GM15510 (cell line): ENCODE data around the gene NCKAP5L.

Source experiments
- POLR2A ChIP-seq: IDR thresholded peaks from 3 replicates; pipeline ENCODE4 v1.6.1; 2011; ENCODE audit warnings: borderline replicate concordance; ENCODE audit not compliant: insufficient read length; ENCODE audit errors: extremely low read depth

The NCKAP5L gene

GRCh38 chr12:49813131-49813530 is 15.1 kb downstream of the NCKAP5L start:
- no peak for TF ChIP-seq POLR2A

GRCh38 chr12:49811961-49812401 is 16.2 kb downstream of the NCKAP5L start:
- no peak for TF ChIP-seq POLR2A

GRCh38 chr12:49811136-49811535 is 17.1 kb downstream of the NCKAP5L start:
- TF ChIP-seq POLR2A, result no peak

- no peak for TF ChIP-seq POLR2A
Measured at GRCh38 chr12:49809906-49810389, 18.3 kb downstream of the NCKAP5L start.

- no peak for TF ChIP-seq POLR2A
Measured at GRCh38 chr12:49809381-49809905, 18.8 kb downstream of the NCKAP5L start.

- TF ChIP-seq POLR2A, result no peak
Measured at GRCh38 chr12:49808686-49809380, 19.4 kb downstream of the NCKAP5L start.

- TF ChIP-seq POLR2A, result no peak
Measured at GRCh38 chr12:49807991-49808580, 20.1 kb downstream of the NCKAP5L start.

- TF ChIP-seq POLR2A, result no peak
Measured at GRCh38 chr12:49806877-49807276, 21.3 kb downstream of the NCKAP5L start.

GRCh38 chr12:49806321-49806813 is 21.8 kb downstream of the NCKAP5L start:
- TF ChIP-seq POLR2A, result no peak

GRCh38 chr12:49805409-49805808 is 22.8 kb downstream of the NCKAP5L start:
- TF ChIP-seq POLR2A, result no peak

GRCh38 chr12:49804821-49805220 is 23.4 kb downstream of the NCKAP5L start:
- no peak for TF ChIP-seq POLR2A

GRCh38 chr12:49803693-49804450 is 24.3 kb downstream of the NCKAP5L start:
- no peak for TF ChIP-seq POLR2A

GRCh38 chr12:49801141-49802063 is 26.8 kb downstream of the NCKAP5L start:
- no peak for TF ChIP-seq POLR2A
